GM19455 (cell line): ENCODE results near the gene GDF15.

Experiments
- ATAC-seq: cut with Tn5 transposase; IDR thresholded peaks from one replicate; pipeline ENCODE4 v1.9.1; 2021; ENCODE audit not compliant: unreplicated experiment

The GDF15 gene

DNA sequence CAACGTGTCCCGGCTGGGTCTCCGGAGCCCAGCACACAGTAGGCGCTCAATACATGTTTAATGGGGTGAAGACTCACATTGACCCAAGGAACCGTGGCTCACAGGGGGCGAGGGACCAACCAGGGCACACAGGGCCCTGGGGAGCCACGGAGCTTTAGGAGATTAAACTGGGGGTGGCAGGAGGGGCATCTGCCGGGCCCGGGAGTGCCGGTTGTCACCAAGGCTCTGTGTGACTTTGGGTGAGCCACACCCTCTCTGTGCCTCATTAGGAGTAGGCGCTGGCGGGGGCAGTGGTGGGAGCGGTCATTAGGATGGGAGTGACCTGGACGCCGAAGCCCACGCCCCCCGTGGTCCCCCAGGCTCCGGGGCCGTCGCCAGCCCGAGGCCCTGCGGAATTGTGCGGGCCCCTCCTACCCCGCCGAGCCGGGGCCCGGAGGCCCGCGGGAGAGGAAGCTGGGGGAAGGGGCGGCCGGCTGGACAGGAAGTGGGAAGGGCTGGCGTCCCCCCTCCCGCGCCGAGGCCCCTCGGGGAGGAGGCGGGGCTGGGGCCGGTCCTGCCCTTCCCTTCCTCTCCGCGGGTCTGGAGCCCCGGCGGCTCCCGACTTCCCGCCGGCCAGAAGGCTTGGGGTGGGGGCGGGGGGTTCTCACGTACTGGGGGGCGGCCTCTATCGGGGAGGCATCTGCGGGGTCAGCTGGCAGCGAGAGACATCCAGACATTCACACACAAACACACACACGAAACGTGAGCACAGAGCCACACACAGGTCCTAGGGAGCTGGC, 31.5 kb downstream of the GDF15 start:
- no peak for ATAC-seq

DNA sequence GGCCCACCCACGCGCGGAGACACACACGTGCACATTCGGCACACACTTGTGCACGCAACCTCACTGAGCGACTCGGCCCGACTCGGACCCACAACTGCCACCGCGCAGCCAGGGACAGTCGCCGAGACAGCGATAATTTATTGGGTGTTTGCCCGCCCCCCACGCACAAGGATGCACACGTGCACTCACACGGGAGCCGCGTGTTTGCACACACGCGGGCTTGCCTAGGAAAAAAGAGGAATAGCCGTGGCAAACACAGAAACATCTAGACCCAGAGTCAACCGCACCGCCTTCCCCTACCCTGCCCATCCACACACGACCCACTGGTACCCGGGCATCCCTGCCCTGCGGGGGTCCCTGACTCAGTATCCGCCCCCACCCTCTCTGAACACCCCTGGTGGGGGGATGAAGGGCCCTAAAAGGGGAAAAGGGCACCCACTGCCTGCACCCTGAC, 32.1 kb downstream of the GDF15 start:
- ATAC-seq, result no peak

GRCh38 chr19:18418483-18419194, 32.7 kb downstream of the GDF15 start:
- ATAC-seq, result no peak

DNA sequence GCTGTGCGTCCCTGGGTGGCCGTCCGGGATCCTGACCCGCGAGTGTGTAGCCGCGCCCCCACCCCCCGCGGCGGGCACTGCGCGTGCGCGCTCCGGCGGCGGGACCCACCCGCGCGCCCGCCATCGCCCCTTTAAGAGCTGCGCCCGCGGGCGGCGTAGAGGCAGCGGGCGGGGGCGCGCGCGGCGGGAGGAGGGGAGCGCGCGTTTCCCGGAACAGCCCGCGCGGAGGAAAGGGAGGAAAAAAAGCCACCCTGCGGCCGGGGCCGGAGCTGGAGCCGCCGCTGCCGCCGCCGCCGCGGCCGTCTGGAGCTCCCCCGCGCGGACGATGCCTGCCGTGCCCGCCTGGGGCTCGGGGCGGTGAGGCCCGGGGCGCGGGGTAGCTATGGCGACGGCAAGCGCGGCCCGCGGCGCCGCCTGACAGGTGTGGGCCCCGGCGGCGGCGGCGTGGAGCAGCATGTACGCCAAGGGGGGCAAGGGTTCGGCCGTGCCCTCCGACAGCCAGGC, 33.3 kb downstream of the GDF15 start, which contains the start of gene SSBP4:
Gene SSBP4, plus strand, starts transcription at position 204 of the 504 bp plus-strand sequence. Its CDS starts 251 bp downstream, at position 455.
- peak; percentile 33 for ATAC-seq

DNA sequence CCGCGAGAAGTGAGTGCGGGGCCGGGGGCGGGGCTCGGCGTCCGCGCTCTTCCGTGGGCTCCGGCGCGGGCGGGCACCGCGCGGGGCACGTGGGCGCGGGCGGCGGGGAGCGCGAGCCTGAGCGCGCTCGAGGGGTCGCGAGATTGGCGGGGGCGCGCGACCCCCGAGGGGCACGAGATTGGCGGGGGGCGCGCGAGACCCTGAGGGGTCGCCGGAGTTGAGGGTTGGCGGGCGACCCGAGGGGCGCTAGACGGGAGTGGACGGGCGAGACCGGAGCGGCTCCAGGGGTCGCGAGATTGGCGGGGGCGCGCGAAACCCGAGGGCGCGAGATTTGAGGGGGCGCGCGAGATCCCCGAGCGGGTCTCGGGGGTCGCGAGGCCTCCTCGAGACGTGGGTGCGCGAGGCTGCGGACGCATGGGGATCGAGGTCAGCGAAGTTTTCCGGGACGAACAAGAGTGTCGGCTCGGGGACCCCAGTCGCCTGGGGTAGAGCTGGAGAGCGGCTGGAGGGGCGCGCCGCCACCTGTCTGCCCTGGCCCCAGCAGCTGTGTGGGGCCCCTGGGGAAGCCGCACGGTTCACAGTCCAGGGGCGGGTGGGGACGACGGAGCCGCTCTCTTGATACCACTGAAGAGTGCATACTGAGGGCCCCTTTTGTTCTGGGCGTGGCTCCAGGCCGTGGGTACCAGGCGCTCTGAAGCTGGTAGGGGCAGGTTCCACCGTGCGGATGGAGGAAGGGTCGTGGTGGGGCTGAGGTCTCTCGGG, 33.9 kb downstream of the GDF15 start:
- no peak for ATAC-seq

- ATAC-seq, result no peak
Observed at GRCh38 chr19:18420930-18421329, 35.0 kb downstream of the GDF15 start.

DNA sequence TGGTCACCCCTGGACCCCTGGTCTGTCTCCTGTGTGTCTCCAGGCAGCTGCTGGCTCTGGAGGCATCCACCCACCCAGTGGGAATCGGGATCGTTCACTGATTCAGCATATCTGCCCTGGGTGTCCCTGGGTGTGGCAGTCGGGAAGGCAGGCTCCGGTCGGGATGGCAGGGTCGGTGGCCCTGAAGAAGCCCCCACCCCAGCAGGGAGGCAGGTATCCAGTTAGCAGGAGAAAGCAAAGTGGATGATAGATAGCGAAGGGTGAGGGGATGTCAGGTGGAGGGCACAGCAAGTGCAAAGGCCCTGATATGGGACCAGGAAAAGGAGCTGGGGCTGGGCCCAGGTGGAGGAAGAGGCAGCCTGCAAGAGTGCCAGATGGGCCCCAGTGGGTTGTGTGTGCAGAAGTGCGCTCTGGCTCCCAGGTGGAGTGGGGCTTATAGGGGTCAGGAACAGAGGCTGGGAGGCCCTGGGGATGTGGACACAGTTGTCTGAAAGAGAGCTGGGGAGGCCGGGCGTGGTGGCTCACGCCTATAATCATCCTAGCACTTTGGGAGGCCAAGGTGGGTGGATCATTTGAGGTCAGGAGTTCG, 35.5 kb downstream of the GDF15 start:
- no peak for ATAC-seq

DNA sequence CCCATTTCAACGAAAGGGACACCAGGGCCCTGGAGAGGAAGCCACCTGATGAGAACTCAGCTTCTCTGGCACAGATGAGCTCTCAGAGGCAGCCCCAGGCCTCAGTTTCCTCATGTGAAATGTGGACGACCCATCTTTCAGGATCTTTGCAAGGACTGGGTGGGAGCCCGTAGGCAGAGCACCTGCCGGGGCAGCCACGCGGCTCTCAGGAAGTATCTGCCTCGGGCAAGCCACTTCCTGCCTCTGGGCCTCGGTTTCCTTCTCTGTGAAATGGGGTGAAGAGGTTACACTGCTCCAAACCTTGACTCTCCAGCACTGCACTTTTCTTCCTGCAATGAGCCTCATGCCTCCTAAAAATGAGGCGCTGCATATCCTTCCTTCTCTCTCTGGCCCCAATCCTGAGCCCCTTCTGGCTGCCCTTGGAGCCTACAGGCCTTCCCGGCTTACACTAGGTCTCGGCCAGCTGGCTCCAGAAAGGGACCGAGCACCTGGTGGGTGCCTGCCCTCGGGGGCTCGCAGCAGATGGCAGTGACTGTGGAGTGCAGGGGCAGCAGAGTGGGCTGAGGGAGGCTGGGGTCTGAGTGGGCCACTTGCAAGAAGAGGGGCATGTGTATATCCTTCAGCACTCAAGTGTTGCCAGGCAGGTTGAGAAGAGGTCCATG, 36.7 kb downstream of the GDF15 start:
- no peak for ATAC-seq

GRCh38 chr19:18423258-18424020, 37.5 kb downstream of the GDF15 start:
- no peak for ATAC-seq

DNA sequence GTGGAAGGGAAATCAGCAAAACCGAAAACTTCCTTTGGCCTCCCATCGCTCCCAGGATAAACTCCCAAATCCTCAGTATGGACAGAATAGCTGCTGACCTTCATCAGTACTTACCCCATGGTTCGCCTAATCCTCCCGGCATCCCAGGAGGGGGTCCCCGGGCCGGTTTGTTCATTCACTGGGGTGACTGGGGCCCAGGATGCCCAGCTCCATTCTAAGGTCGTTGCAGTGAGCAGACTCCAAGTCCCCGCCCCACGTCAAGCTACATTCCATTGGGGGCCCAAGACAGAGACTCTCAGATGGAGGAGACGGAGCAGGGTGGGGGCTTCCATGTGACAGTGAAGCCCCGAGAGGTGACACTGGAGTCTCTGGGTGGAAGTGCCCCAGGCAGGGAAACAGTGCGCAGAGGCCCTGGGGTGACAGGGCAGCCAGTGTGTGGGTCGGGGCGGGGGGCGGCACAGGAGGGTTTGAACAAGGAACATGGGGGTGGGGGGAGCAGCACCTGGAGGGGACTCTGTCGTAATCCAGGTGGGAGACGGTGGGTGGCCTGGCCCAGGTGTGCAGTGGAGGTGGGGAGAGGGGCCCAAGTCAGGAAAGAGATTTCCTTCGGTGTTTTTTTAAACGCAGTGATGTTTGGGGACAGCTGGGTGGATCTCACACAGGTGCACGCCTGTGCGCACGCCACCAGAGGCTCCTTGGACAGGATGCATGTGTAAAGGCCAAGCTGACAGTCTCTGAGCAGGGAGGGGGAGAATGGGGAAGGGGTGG, 38.3 kb downstream of the GDF15 start:
- ATAC-seq, result no peak

DNA sequence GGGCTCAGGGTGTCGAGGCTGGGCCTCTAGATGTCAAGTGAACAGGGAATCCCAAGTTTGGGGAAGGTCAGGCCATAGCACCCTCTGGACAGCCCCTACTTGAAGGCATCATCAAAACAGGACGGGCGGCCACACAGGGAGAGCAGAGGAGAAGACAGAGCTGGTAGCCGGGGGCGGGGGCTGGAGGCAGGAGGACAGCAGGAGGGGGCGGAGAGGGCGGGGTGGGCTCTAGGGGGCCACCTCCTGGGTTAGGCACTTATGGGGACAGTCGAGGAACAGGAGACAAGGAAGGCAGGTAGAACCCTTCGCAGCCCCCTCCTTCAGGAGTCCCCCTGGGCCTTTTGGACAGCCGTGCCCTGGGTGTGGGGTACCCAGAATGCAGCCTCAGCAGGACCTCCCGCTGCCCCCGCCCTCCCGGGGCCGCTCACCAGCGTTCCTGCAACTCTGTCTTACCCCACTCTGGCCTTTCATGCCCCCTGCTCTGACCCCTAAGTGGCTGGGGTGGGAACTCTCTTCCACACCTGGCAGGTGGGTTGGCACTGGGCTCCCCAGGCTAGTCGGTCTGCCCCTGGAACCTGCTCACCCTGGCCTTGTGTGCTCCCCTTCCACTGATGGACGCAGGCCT, 39.0 kb downstream of the GDF15 start:
- ATAC-seq, result no peak

DNA sequence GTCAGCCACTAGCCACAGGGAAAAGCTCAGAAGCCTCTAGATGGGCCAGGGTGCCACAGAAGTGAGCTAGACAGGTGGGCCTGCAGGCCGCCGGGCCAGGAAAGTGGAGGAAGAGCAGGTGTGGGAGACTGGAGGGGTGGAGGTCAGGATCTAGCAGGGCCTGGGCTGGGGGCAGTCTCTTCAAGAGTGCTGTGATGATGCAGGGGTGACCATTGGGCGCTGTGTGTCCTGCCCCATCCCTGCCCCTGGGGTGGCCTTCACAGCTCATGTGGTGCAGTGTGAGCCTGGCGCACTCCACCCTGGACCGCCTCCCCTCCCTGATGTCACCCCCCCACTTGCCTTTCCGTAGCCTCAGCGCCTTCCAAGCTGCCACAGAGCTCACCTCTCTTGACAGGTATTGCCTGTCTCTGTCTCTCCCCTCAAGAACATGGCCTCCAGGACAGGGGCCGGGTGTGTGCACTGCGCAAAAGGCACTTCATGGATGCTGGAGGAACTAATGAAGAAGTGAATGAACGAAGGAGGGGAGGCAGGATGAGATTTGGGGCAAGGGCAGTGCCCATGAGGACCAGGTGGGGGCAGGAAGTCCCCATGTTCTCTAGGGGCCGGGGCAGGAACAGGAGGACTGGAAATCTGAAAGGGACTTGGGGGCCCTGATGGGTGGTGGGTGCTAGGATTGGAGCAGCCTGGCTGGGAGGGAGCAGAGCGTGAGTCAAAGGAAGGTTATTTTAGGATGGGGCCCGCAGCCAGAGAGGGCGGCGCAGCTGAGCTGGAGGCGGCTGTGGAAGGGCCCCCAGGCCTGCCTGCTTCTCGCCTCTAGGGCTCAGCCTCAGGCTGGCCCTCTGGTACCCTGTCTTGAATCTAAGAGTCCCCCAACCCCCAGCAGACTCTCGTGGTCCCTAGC, 39.8 kb downstream of the GDF15 start:
- no peak for ATAC-seq

DNA sequence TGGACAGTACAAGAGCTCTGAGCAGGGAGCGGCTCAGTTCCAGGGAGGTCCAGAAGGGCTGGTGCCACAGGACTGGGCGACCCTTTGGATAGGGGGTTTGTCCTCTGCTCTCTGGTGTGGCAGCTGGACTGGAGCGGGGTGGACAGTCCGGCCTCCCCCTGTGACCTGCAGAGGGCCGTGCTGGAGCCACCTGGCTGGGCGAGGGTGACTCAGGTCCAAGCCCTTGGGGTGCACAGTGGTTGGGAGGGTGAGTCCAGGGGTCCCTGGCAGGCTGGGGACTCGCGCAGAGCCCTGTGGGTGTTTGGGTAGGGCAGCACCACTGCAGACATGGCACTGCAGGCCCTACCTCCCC, 40.4 kb downstream of the GDF15 start:
- ATAC-seq, result no peak

- ATAC-seq, result no peak
Observed at GRCh38 chr19:18427080-18427742, 41.3 kb downstream of the GDF15 start.

DNA sequence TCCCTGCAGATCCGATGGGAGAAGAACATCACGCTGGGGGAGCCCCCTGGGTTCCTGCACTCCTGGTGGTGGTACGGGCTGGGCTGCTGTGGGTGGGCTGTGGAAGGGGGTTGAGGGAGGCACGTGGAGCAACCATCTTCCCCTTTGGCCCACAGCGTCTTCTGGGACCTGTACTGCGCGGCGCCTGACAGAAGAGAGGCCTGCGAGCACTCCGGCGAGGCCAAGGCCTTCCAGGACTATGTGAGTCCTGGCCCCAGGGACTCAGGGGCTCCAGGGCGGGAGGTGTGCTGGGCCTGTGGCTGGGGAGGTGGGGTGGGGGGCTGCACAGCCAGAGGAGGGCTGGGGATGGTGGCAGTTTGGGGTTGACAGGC, 41.8 kb downstream of the GDF15 start:
- no peak for ATAC-seq

- ATAC-seq, result no peak
Observed at GRCh38 chr19:18428173-18428786, 42.3 kb downstream of the GDF15 start.
